WTC11 (cell line): Measurements from ENCODE around the gene PCNA. TPM values are rescaled to one million over a fixed set of nuclear protein-coding genes. Genes with fewer than 3 reads are reported as not detected.

Experiments
- ATAC-seq: fragments of 200-7000 bp; cut with Tn5 transposase; 2 replicates; pipeline ENCODE4 v1.10.0; 2021; ENCODE audit warnings: mild to moderate bottlenecking, moderate library complexity
- CTCF ChIA-PET: fragments of 300-600 bp; sonication (Branson Sonifier 250); formaldehyde crosslinking; loops from one replicate; lab custom pipeline; 2021; ENCODE audit warnings: antibody characterized with exemption; lab: Charles Lee
- POLR2A ChIA-PET: fragments of 350-600 bp; sonication (Branson Sonifier 250); formaldehyde crosslinking; loops from one replicate; lab custom pipeline; 2021; ENCODE audit warnings: antibody characterized with exemption; lab: Charles Lee
- DNase-seq: peaks from one replicate; pipeline ENCODE4 v3.0.0; 2021; ENCODE audit warnings: low spot score
- H3K27ac Mint-ChIP-seq: 2 replicates; pipeline ENCODE4 v1.8.0; 2021; ENCODE audit warnings: mixed read lengths
- H3K27me3 Mint-ChIP-seq: 2 replicates; pipeline ENCODE4 v1.8.0; 2021; ENCODE audit warnings: low read depth, mild to moderate bottlenecking, moderate library complexity, mixed read lengths
- H3K36me3 Mint-ChIP-seq: 2 replicates; pipeline ENCODE4 v1.8.0; 2021; ENCODE audit warnings: mixed read lengths
- H3K4me1 Mint-ChIP-seq: 2 replicates; pipeline ENCODE4 v1.8.0; 2022; ENCODE audit warnings: mixed read lengths
- H3K4me3 Mint-ChIP-seq: 2 replicates; pipeline ENCODE4 v1.8.0; 2021; ENCODE audit warnings: mild to moderate bottlenecking, moderate library complexity, mixed read lengths
- H3K9me3 Mint-ChIP-seq: 2 replicates; pipeline ENCODE4 v1.8.0; 2021; ENCODE audit warnings: mixed read lengths
- ATF1 ChIP-seq: sonication (generic); formaldehyde crosslinking; IDR thresholded peaks from 2 replicates; pipeline ENCODE4 v1.8.1; 2023; ENCODE audit warnings: mild to moderate bottlenecking, moderate library complexity, missing genetic modification reagents
- CDX4 ChIP-seq: fragments of 250-450 bp; sonication (Bioruptor Pico); IDR thresholded peaks from 2 replicates; pipeline ENCODE4 v1.9.0; 2021; ENCODE audit warnings: moderate library complexity, mild to moderate bottlenecking, inconsistent platforms, borderline replicate concordance
- CTCF ChIP-seq: fragments of 200-600 bp; IDR thresholded peaks from 2 replicates; pipeline ENCODE4 v1.8.0; 2022; ENCODE audit warnings: antibody characterized with exemption
- EMX1 ChIP-seq: fragments of 250-450 bp; sonication (Bioruptor Pico); IDR thresholded peaks from 2 replicates; pipeline ENCODE4 v1.8.0; 2021; ENCODE audit warnings: mild to moderate bottlenecking
- FOXP4 ChIP-seq: sonication (generic); formaldehyde crosslinking; IDR thresholded peaks from 2 replicates; pipeline ENCODE4 v1.8.0; 2022; ENCODE audit warnings: mild to moderate bottlenecking, missing genetic modification reagents
- GRHL2 ChIP-seq: fragments of 250-450 bp; sonication (Bioruptor Pico); IDR thresholded peaks from 2 replicates; pipeline ENCODE4 v1.8.0; 2022; ENCODE audit warnings: mild to moderate bottlenecking, moderate library complexity; ENCODE audit not compliant: insufficient replicate concordance, severe bottlenecking
- HMGXB4 ChIP-seq: sonication (generic); formaldehyde crosslinking; IDR thresholded peaks from 2 replicates; pipeline ENCODE4 v1.8.1; 2023; ENCODE audit warnings: mild to moderate bottlenecking, moderate library complexity, missing genetic modification reagents
- JAZF1 ChIP-seq: fragments of 250-450 bp; sonication (Bioruptor Pico); IDR thresholded peaks from 2 replicates; pipeline ENCODE4 v1.9.0; 2021; ENCODE audit warnings: moderate library complexity, mild to moderate bottlenecking, inconsistent platforms
- JUN ChIP-seq: sonication (generic); formaldehyde crosslinking; IDR thresholded peaks from 2 replicates; pipeline ENCODE4 v1.8.0; 2023; ENCODE audit warnings: mild to moderate bottlenecking, missing genetic modification reagents
- NR3C1 ChIP-seq: sonication (generic); formaldehyde crosslinking; conservative IDR thresholded peaks from 2 replicates; pipeline ENCODE4 v1.8.1; 2023; ENCODE audit warnings: low read depth, mild to moderate bottlenecking, missing genetic modification reagents
- SMAD4 ChIP-seq: sonication (generic); formaldehyde crosslinking; IDR thresholded peaks from 2 replicates; pipeline ENCODE4 v1.8.0; 2022; ENCODE audit warnings: mild to moderate bottlenecking, missing genetic modification reagents
- ZNF121 ChIP-seq: sonication (generic); formaldehyde crosslinking; IDR thresholded peaks from 2 replicates; pipeline ENCODE4 v1.8.0; 2023; ENCODE audit warnings: missing genetic modification reagents
- ZNF232 ChIP-seq: sonication (generic); formaldehyde crosslinking; IDR thresholded peaks from 2 replicates; pipeline ENCODE4 v1.8.0; 2022; ENCODE audit warnings: mild to moderate bottlenecking, missing genetic modification reagents
- ZNF317 ChIP-seq: sonication (generic); formaldehyde crosslinking; IDR thresholded peaks from 2 replicates; pipeline ENCODE4 v1.8.1; 2023; ENCODE audit warnings: low read depth, mild to moderate bottlenecking, moderate library complexity, missing genetic modification reagents, borderline replicate concordance
- ZNF532 ChIP-seq: fragments of 250-450 bp; sonication (Bioruptor Pico); IDR thresholded peaks from 2 replicates; pipeline ENCODE4 v1.9.0; 2021; ENCODE audit warnings: mild to moderate bottlenecking, borderline replicate concordance
- total RNA-seq: library from RNA; stranded (reverse); gene quantifications from 3 replicates; pipeline ENCODE4 v1.2.3, GENCODE V29; 2021

Gene PCNA
- total RNA-seq, 1 experiment from 2014 or later: 262 TPM

- no peak for TF ChIP-seq ZNF532
- TF ChIP-seq, all 79 proteins: peak for 1
These were observed 26.4 kb upstream of the PCNA start (continued) for GRCh38 chr20:5146099-5146668.

GRCh38 chr20:5145365-5146098, 25.8 kb upstream of the PCNA start:
- CTCF ChIA-PET: interaction anchor here (1.0 to 3.0 kb wide), 2 partner anchors 19 to 46 kb away, joined by 3 to 13 read pairs; partner anchors contain the start of gene CDS2
- no peak overlapping the region for H3K4me3 Mint-ChIP-seq
- TF ChIP-seq JUN (CRISPR knock-in tag) (no peak), NR3C1 (CRISPR knock-in tag) (no peak), SMAD4 (no peak), FOXP4 (CRISPR knock-in tag) (no peak), HMGXB4 (CRISPR knock-in tag) (no peak), ZNF232 (no peak), EMX1 (no peak), ZNF121 (no peak), CTCF (no peak), ZNF317 (CRISPR knock-in tag) (no peak), ATF1 (CRISPR knock-in tag) (no peak), JAZF1 (CRISPR knock-in tag) (no peak), CDX4 (CRISPR knock-in tag) (no peak), GRHL2 (CRISPR knock-in tag) (no peak)

More at GRCh38 chr20:5145365-5146098, 25.8 kb upstream of the PCNA start:
- POLR2A ChIA-PET: no interaction called here
- ATAC-seq (no peak), DNase-seq (no peak)
- no peak overlapping the region for H3K27ac Mint-ChIP-seq
- H3K36me3 Mint-ChIP-seq: no peaks in the 10 kb centered on the region
- no peaks in the 10 kb centered on the region for H3K27me3 Mint-ChIP-seq
- no peaks in the 10 kb centered on the region for H3K9me3 Mint-ChIP-seq
- peaks cover 7% of the 10 kb centered on the region for H3K4me1 Mint-ChIP-seq
